Astrocyte of the spinal cord (primary cell): Measurements from ENCODE around the gene SNED1.

Experiments used
- DNase-seq: peaks from one replicate; pipeline ENCODE4 v3.0.0; 2011; ENCODE audit warnings: low read depth, low spot score
- H3K4me3 ChIP-seq: 2 replicates; pipeline ENCODE4 v1.5.1; 2011; ENCODE audit warnings: low read depth, mild to moderate bottlenecking, low read length, moderate library complexity
- CTCF ChIP-seq: IDR thresholded peaks from 2 replicates; pipeline ENCODE4 v1.5.1; 2012; ENCODE audit warnings: low read depth, mild to moderate bottlenecking, low read length, inconsistent platforms
- in situ Hi-C: cut with HindIII; loops from 2 replicates; pipeline ENCODE4 v1.10.0; 2017; ENCODE audit warnings: low sequenced_read_pairs

The SNED1 gene

GRCh38 chr2:241118737-241119505 is 120.5 kb downstream of the SNED1 start:
- in situ Hi-C loops = no loop called here
- no peak for DNase-seq
- no peak overlapping the region for H3K4me3 ChIP-seq
- no peak for TF ChIP-seq CTCF

GRCh38 chr2:241120440-241120839 is 122.0 kb downstream of the SNED1 start:
- no peak overlapping the region for H3K4me3 ChIP-seq
- in situ Hi-C loops = no loop called here
- no peak for TF ChIP-seq CTCF
- DNase-seq = no peak

GRCh38 chr2:241121008-241121407 is 122.6 kb downstream of the SNED1 start:
- in situ Hi-C loops = no loop called here
- no peak for TF ChIP-seq CTCF
- DNase-seq = no peak
- H3K4me3 ChIP-seq = no peak overlapping the region

GRCh38 chr2:241122376-241123002 is 124.1 kb downstream of the SNED1 start:
- in situ Hi-C loops = no loop called here
- DNase-seq = no peak
- no peak for TF ChIP-seq CTCF
- no peak overlapping the region for H3K4me3 ChIP-seq

GRCh38 chr2:241123816-241124536 is 125.6 kb downstream of the SNED1 start:
- in situ Hi-C loops = no loop called here
- no peak for DNase-seq

More at GRCh38 chr2:241123816-241124536, 125.6 kb downstream of the SNED1 start:
- no peak overlapping the region for H3K4me3 ChIP-seq
- TF ChIP-seq CTCF = no peak
